ENCODE measurements around the gene SGCB. TPM values are rescaled to one million over a fixed set of nuclear protein-coding genes. Genes with fewer than 3 reads are reported as not detected.
A peak's percentile ranks its signal among the peaks of the same experiment; 100 is the strongest.

Gene SGCB
- total and polyA plus RNA-seq, 8 donors, result 26.9 to 44.3 (median 38.4) TPM

GRCh38 chr4:52049266-52049665, 11.2 kb upstream of the SGCB start:
- Histone ChIP-seq H3K27me3 (peaks cover 16 to 74% of the 10 kb centered on the region in 2 donors), H3K4me1 (peaks cover 0 to 16% of the 10 kb centered on the region in 2 donors), H3K27ac (no peak overlapping the region), H3K4me3 (no peak overlapping the region), H3K9me3 (no peaks in the 10 kb centered on the region), H3K36me3 (no peaks in the 10 kb centered on the region)
- intact Hi-C loops (cut with DNase I), result no loop called here
- DNase-seq (no peak), ATAC-seq (no peak)
- no peak for TF ChIP-seq CTCF (IDR thresholded peaks at IDR 0.05)

- Histone ChIP-seq H3K9me3 (no peaks in the 10 kb centered on the region), H3K4me1 (no peaks in the 10 kb centered on the region), H3K27ac (no peak overlapping the region), H3K36me3 (no peaks in the 10 kb centered on the region), H3K27me3 (peaks cover 8 to 62% of the 10 kb centered on the region in 2 donors), H3K4me3 (no peak overlapping the region)
- no peak for DNase-seq
- intact Hi-C loops (cut with DNase I), result no loop called here
- no peak for ATAC-seq
- no peak for TF ChIP-seq CTCF (IDR thresholded peaks at IDR 0.05)
These were observed 6.9 kb upstream of the SGCB start for GRCh38 chr4:52045028-52045427.

- Histone ChIP-seq H3K27ac (peak overlapping the region; percentile 39 to 45), H3K4me1 (peaks cover 0 to 8% of the 10 kb centered on the region in 2 donors), H3K4me3 (peak overlapping the region; percentile 58 to 65), H3K27me3 (peaks cover 4 to 70% of the 10 kb centered on the region in 2 donors), H3K36me3 (no peaks in the 10 kb centered on the region), H3K9me3 (no peaks in the 10 kb centered on the region)
- peak; percentile 40 to 82 (median 45) for DNase-seq
- ATAC-seq, result peak; percentile 54
- no peak for TF ChIP-seq CTCF (IDR thresholded peaks at IDR 0.05)
- intact Hi-C loops (cut with DNase I), result no loop called here
These were observed 403 bp downstream of the SGCB start for GRCh38 chr4:52037689-52038102.

GRCh38 chr4:52036886-52037530, 1.1 kb downstream of the SGCB start:
- peak overlapping the region; percentile 58 to 65 for H3K4me3 ChIP-seq
- DNase-seq, result peak in 2 of 4 donors; percentile 19 to 42
- no peaks in the 10 kb centered on the region for H3K9me3 ChIP-seq
- intact Hi-C loops (cut with DNase I), result no loop called here
- peaks cover 4 to 63% of the 10 kb centered on the region in 2 donors for H3K27me3 ChIP-seq
- no peak for TF ChIP-seq CTCF (IDR thresholded peaks at IDR 0.05)
- H3K27ac ChIP-seq, result no peak overlapping the region
- no peaks in the 10 kb centered on the region for H3K36me3 ChIP-seq
- H3K4me1 ChIP-seq, result peaks cover 0 to 8% of the 10 kb centered on the region in 2 donors
- ATAC-seq, result no peak

GRCh38 chr4:52035190-52035589, 2.9 kb downstream of the SGCB start:
- no peak for DNase-seq
- Histone ChIP-seq H3K9me3 (no peaks in the 10 kb centered on the region), H3K4me3 (no peak overlapping the region), H3K27me3 (peaks cover 4 to 46% of the 10 kb centered on the region in 2 donors), H3K36me3 (no peaks in the 10 kb centered on the region), H3K4me1 (peaks cover 0 to 8% of the 10 kb centered on the region in 2 donors), H3K27ac (no peak overlapping the region)
- ATAC-seq, result no peak
- no peak for TF ChIP-seq CTCF (IDR thresholded peaks at IDR 0.05)
- intact Hi-C loops (cut with DNase I), result no loop called here
